MG63 (cell line): ENCODE results near the gene IFT88. TPM values are rescaled to one million over a fixed set of nuclear protein-coding genes. Genes with fewer than 3 reads are reported as not detected.
A peak's percentile ranks its signal among the peaks of the same experiment; 100 is the strongest.

Source experiments
- DNase-seq: peaks from one replicate; pipeline ENCODE4 v3.0.0-alpha.2; 2020
- H3K27me3 ChIP-seq: fragments of 250-450 bp; sonication (Bioruptor Pico); 2 replicates; pipeline ENCODE4 v1.5.1; 2020; ENCODE audit warnings: mild to moderate bottlenecking, moderate library complexity
- H3K36me3 ChIP-seq: fragments of 250-450 bp; sonication (Bioruptor Pico); 2 replicates; pipeline ENCODE4 v1.5.1; 2020; ENCODE audit warnings: mild to moderate bottlenecking, moderate library complexity
- H3K4me3 ChIP-seq: fragments of 250-450 bp; sonication (Bioruptor Pico); 2 replicates; pipeline ENCODE4 v1.5.1; 2020; ENCODE audit warnings: mild to moderate bottlenecking, moderate library complexity
- H3K9me3 ChIP-seq: fragments of 250-450 bp; sonication (Bioruptor Pico); 2 replicates; pipeline ENCODE4 v1.5.1; 2020; ENCODE audit warnings: mild to moderate bottlenecking, moderate library complexity
- total RNA-seq: library from RNA; depleted of rRNA; stranded (reverse); fragments of >200 nt; shearing (Covaris generic); gene quantifications from 2 replicates; pipeline ENCODE4 v1.2.3, GENCODE V29; 2014; ENCODE audit warnings: low replicate concordance; rRNA removed

Gene IFT88
- total RNA-seq = 9.8 and 17.6 TPM in 2 replicates

GRCh38 chr13:20566898-20567874 lies at the start of gene IFT88:
TSS of gene IFT88 (plus strand) at chr13:20567157. CDS start at chr13:20574386, 7,229 bp downstream.
- H3K9me3 ChIP-seq = peaks cover 4% of the 10 kb centered on the region; the same call in 1 of the 2 replicates
- peak; percentile 91 for DNase-seq
- no peaks in the 10 kb centered on the region for H3K27me3 ChIP-seq
- H3K36me3 ChIP-seq = no peaks in the 10 kb centered on the region
- H3K4me3 ChIP-seq = peak within 1 kb of the TSS; percentile 94

GRCh38 chr13:20518660-20519100 lies 48.3 kb upstream of the IFT88 start:
- DNase-seq = no peak
- H3K4me3 ChIP-seq = no peak overlapping the region
- no peaks in the 10 kb centered on the region for H3K27me3 ChIP-seq
- H3K9me3 ChIP-seq = no peaks in the 10 kb centered on the region
- H3K36me3 ChIP-seq = no peaks in the 10 kb centered on the region

GRCh38 chr13:20519875-20520274 lies 47.1 kb upstream of the IFT88 start:
- H3K9me3 ChIP-seq = no peaks in the 10 kb centered on the region
- no peak overlapping the region for H3K4me3 ChIP-seq
- no peak for DNase-seq
- no peaks in the 10 kb centered on the region for H3K36me3 ChIP-seq
- H3K27me3 ChIP-seq = no peaks in the 10 kb centered on the region

GRCh38 chr13:20521364-20522115 lies 45.4 kb upstream of the IFT88 start:
- Histone ChIP-seq H3K4me3 (no peak overlapping the region), H3K27me3 (no peaks in the 10 kb centered on the region), H3K9me3 (no peaks in the 10 kb centered on the region), H3K36me3 (no peaks in the 10 kb centered on the region)
- DNase-seq = no peak

- Histone ChIP-seq H3K27me3 (no peaks in the 10 kb centered on the region), H3K36me3 (no peaks in the 10 kb centered on the region), H3K4me3 (peak overlapping the region; percentile 57), H3K9me3 (no peaks in the 10 kb centered on the region)
- DNase-seq = peak; percentile 29
Observed at GRCh38 chr13:20525144-20525600, 41.8 kb upstream of the IFT88 start.

GRCh38 chr13:20525601-20526544 lies 41.1 kb upstream of the IFT88 start, which contains the start of gene CRYL1:
TSS of gene CRYL1 (minus strand) at chr13:20525857. CDS start at chr13:20525794, 63 bp downstream.
- peak; percentile 73 for DNase-seq
- H3K9me3 ChIP-seq = no peaks in the 10 kb centered on the region
- no peaks in the 10 kb centered on the region for H3K36me3 ChIP-seq
- H3K27me3 ChIP-seq = no peaks in the 10 kb centered on the region
- H3K4me3 ChIP-seq = peak within 1 kb of the TSS; percentile 57

- H3K27me3 ChIP-seq = no peaks in the 10 kb centered on the region
Observed at GRCh38 chr13:20526664-20527063, 40.3 kb upstream of the IFT88 start.

GRCh38 chr13:20528452-20528851 lies 38.5 kb upstream of the IFT88 start:
- Histone ChIP-seq H3K9me3 (no peaks in the 10 kb centered on the region), H3K27me3 (no peaks in the 10 kb centered on the region), H3K4me3 (no peak overlapping the region), H3K36me3 (no peaks in the 10 kb centered on the region)
- no peak for DNase-seq

More at GRCh38 chr13:20526664-20527063, 40.3 kb upstream of the IFT88 start:
- no peak for DNase-seq
- peak overlapping the region; percentile 57 for H3K4me3 ChIP-seq
- no peaks in the 10 kb centered on the region for H3K9me3 ChIP-seq
- H3K36me3 ChIP-seq = no peaks in the 10 kb centered on the region

GRCh38 chr13:20534038-20534608 lies 32.8 kb upstream of the IFT88 start:
- no peak for DNase-seq
- no peaks in the 10 kb centered on the region for H3K27me3 ChIP-seq
- H3K9me3 ChIP-seq = peaks cover 6% of the 10 kb centered on the region; the same call in 1 of the 2 replicates
- H3K4me3 ChIP-seq = no peak overlapping the region
- H3K36me3 ChIP-seq = no peaks in the 10 kb centered on the region

- H3K9me3 ChIP-seq = peaks cover 6% of the 10 kb centered on the region; the same call in 1 of the 2 replicates
- H3K27me3 ChIP-seq = no peaks in the 10 kb centered on the region
- no peaks in the 10 kb centered on the region for H3K36me3 ChIP-seq
- no peak for DNase-seq
- H3K4me3 ChIP-seq = no peak overlapping the region
Observed at GRCh38 chr13:20536992-20537391, 30.0 kb upstream of the IFT88 start.

- no peaks in the 10 kb centered on the region for H3K9me3 ChIP-seq
- no peaks in the 10 kb centered on the region for H3K36me3 ChIP-seq
- no peaks in the 10 kb centered on the region for H3K27me3 ChIP-seq
- no peak for DNase-seq
- no peak overlapping the region for H3K4me3 ChIP-seq
Observed at GRCh38 chr13:20544201-20544923, 22.6 kb upstream of the IFT88 start.

GRCh38 chr13:20546556-20546955 lies 20.4 kb upstream of the IFT88 start:
- Histone ChIP-seq H3K4me3 (no peak overlapping the region), H3K9me3 (no peaks in the 10 kb centered on the region), H3K36me3 (no peaks in the 10 kb centered on the region), H3K27me3 (no peaks in the 10 kb centered on the region)
- no peak for DNase-seq

- no peaks in the 10 kb centered on the region for H3K9me3 ChIP-seq
- no peaks in the 10 kb centered on the region for H3K27me3 ChIP-seq
- no peak overlapping the region for H3K4me3 ChIP-seq
- DNase-seq = no peak
- no peaks in the 10 kb centered on the region for H3K36me3 ChIP-seq
Observed at GRCh38 chr13:20547479-20547908, 19.5 kb upstream of the IFT88 start.

- DNase-seq = no peak
- Histone ChIP-seq H3K27me3 (no peaks in the 10 kb centered on the region), H3K9me3 (no peaks in the 10 kb centered on the region), H3K4me3 (no peak overlapping the region), H3K36me3 (no peaks in the 10 kb centered on the region)
Observed at GRCh38 chr13:20550799-20551198, 16.2 kb upstream of the IFT88 start.

GRCh38 chr13:20553311-20553710 lies 13.6 kb upstream of the IFT88 start:
- Histone ChIP-seq H3K27me3 (no peaks in the 10 kb centered on the region), H3K36me3 (no peaks in the 10 kb centered on the region), H3K4me3 (no peak overlapping the region), H3K9me3 (no peaks in the 10 kb centered on the region)
- no peak for DNase-seq
